NCI-H187 treated with DMSO at 0.1 percent for 48 hours (cell line): ENCODE results near the gene LIMD2.

ENCODE experiments used
- DNase-seq: peaks from one replicate; lab custom pipeline; 2025; lab: John Stamatoyannopoulos, UW

Gene LIMD2

DNA sequence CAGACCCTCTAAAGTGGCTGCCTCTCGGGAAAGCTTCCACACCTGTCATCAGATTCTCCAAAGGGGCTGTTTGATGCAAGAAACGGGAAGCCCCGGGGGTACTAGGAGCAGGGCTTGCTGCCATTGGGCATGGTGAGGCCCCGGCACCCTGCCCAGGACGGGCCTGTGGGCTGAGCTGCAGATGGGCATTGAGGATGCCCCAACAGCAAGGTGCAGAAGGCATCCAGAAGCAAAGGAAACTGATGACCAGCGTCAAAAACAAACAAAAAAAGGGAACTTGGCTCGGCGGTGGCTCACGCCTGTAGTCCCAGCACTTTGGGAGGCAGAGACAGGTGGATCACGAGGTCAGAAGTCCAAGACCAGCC, 1.5 kb upstream of the LIMD2 start:
- no peak for DNase-seq

DNA sequence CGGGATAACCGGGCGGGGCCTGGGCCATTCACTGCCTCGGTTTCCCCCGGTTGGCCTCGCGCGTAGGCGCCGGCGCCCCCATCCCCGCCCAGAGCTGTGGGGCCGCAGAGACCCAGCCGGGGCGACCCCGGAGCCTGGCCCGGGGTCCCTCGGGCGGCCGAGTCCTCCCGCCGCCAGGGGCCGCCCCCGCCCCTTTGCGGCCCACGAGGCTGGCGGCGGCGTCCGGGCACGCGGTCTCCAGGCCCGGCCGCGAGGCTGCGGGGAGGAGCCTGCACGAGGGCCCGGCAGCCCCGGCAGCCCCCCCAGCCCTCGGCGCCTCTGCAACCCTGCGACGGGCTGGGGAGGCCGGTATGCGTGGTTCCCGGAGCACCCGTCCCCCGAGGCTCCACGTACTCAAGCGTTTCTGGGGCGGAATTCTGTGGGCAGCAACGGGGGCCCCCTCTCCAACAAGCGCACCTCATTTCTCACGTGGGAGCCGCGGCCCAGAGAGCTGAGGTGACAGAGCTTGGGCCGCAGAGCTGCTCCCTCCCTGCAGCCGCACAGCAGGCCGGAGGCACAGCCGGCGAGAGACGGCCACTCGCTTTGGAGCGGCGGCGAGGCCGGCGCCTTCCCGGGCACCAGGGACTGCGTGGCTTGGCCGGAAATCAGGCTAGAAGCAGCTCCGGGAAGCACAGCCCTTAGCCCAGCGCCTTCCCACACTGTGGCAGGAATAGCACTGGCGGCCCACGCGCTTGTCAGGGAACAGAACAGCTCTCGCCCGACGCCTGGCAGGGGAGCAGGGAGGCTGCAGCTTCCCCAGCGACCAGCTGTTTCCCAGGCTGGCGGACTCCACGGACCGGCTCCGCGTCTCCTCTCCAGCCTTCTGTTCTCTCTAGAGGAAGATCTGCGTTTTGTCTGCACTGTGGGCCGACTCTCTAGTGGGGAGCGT, 867 bp upstream of the LIMD2 start:
- DNase-seq = no peak

DNA sequence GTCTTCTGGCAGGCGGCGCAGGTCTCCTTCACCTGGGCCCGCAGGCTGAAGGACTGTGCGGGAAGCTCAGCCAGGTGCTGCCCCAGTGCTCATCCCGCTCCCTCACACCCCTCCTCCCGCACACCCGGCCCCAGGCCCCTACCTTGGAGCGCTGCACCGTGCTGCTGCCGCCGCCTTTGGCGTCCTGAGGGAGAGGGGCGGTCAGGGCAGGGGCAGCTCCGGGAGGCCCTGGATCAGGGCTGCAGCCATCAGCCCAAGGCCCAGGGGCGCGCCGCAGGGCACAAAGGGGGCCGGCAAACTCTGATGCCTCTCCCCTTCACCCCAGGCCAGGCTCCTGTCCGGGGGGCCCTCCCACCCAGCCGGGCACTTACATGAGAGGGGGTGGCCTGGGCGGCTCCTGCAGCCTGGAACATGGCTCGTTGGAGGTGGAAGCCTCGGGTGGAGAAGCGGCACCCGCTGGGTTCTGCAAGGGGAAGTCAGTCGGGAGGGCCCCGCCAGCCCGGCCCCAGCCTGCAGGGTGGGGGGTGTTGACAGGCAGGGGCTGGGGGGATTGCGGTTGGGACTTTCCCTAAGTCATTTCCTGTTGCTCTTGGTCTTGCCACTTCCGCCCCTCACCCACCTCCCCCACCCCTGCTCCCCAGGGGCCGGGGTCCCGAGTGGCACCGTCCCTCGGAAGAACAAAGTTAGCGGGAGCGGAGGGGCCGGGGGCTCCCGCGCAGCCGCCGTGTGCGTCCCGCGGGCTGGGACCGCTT, 863 bp downstream of the LIMD2 start:
- DNase-seq = no peak

DNA sequence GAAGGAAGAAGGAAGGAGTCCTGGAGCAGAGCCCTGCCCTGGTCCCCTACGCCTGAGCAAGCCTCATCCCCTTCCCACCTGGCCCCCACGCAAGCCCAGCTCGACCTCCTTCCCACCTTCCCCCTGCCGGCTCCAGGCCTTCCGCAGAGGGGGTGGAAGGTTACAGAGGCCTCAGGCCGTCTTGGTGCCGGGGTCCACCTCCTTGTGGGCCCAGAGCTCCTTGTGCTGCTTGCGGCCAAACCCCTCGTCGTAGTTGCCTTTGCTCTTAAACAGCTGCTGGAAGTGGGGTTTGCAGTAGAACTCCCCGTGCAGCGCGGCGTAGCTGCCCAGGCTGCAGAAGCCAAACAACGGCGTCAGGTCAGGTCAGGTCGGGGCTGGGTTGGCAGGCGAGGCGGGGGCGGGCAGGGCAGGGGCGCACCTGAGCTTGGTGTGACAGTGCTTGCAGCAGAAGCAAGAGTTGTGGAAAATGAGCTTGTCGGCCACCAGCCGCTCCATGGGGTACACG, 1.5 kb downstream of the LIMD2 start:
- no peak for DNase-seq

DNA sequence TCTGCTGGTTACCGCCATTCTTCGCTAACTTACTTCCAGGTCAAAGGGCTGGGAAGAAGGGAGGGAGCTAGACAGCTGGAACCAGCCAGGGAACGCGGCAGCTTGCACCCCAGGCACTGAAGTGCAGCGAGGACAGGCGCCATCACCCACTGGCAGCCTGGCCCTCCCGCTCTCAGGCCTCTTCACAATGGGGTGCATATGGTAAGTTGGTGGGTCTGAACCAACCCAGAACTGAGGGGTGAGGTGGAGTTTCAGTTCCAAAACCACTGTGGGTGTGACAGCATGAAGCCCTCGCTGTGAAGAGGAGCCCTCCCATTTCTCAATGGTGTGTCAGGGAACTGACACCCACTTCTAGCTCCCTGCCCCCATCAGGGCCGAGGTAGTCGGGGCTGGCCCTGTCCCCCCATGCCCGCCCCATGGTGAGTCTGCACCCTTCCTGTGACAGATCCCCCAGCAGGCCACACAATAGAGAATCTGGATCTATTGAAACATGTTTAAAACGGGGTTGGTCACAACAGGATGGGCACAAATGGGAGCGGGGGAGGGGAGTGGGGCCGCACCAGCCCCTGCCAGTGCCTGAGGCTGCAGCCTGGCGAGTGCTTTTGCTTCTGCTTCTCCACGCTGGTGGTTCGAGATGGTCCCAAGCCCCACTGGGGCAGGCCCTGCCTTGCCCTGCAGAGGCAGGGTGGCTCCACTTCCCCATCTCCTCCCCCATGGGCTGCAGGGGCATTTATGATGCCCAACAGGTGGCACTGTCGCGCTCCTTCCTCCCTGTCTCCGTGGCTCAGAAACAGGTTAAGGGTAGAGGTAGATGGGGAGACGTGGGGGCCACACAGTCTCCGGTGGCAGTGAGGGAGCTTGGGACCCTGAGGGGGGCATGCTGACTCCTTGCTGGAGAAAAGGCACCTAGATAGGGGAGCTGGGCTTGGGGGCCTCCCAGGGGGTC, 2.3 kb downstream of the LIMD2 start:
- DNase-seq = no peak

DNA sequence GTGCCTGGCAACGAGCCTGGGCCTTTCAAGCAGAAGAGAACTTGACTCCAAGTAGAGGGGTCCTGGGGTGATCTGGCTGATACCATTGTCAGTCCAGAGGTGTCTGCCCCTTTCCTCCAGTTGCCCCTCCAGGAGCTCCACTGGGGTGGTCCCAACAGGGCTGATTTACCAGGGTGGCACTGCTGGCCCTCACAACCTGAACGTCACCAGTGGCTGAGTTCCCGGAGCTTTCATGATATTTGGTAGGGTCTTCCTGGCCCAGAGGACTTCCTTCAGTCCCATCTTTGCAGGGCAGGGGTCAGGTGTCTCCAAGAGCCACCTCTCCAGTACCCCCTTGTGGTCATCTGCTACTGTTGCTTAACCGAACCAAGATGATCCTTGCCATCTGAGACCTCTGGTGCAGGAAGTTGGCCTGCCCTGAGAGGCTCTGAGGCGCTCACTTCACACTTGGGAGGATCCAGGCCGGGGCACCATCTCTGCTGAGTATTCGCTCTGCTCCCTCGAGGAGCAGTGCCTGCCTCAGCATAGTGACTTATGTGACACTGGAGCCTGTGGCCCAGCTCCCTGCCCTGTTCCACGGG, 3.5 kb downstream of the LIMD2 start:
- no peak for DNase-seq

DNA sequence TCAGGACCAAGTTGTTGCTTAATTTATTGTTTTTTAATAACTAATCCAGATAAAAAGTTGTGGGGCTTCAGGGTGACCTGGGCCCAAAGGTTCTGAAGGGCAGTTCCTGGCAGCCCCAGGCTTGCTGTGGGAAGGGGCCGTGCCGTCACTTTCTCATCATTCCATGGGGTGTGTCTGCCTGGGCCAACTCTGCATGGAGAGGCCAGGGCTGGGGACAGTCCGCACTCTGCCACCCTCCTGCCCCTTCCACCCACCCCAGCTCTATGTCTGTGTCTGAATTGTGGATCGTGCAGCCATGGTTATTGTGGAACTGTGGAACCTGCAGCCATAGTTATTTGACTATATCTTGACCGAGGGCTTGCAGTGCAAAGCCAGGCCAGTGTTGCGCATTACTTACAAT, 4.0 kb downstream of the LIMD2 start:
- no peak for DNase-seq

DNA sequence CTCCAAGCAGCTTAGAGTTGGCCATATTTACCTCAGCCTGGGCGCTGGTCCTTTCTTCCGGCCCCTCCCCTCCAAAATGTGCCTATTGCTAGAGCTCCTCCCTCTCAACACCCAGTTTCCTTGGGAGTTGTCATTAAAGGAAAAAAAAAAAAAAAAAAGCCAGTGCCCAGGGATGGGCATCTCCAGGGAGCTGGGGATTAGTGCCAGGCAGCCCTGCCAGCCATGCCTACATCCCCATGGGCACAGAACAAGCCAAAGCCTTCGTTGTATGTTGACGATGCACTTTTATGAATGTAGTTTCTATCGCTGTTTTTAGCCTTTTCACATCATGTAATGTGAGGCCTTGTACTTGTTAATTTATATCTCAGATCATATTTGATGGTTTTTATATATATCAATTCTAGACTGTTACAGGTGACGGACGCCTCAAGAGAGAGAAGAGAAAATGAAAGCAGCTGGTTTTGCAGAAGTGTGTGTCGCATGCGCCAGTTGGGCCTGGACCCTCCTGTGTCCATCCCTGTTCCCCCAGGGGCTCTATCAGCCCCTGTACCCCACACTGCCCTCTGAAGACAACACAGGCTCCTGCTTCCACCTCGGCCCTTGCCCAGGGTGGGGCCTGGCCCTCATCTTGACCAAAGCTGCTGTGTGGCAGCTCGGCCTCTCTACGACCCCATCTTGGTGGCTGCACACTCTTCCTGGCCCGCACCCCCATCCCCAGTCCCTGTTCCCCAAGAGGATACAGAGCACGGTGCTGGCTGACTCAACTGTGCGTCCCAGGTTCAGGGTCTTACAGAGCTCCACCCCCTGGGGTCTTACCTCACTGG, 4.8 kb downstream of the LIMD2 start:
- DNase-seq = no peak

DNA sequence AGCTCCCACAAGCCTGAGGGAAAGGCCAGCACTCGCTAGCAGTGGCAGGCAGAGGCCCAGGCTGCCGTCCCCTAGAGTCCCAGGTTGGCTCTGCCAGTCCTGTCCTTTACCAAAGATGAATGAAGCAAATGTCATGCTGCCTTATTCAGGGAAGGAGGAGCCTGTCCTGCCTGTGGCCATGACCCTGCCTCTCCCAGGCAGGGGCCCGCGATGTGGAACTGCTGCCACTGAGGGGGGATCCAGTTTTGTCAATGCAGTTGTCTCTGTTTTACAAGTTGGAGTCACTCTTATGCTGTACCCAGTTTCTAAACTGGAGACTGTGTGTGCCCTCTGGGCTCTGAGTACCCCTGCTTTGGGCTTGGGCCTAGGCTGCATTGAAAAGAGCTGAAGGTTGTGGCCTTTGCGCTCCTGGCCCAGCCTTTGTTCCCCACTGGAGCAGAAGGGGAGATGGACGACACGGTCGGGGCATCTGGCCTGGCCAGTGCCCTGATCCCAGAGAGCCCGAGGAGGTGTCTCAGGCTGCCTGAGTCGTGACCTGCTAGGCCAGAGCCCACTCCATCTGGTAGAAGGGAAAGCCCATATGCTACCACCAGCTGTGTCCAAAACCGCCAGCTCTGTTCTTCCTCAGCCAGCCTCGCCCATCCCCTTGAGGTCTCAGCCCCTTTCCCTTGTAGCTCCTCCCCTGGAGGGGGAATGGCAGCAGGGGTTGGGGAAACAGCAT, 5.5 kb downstream of the LIMD2 start:
- no peak for DNase-seq

DNA sequence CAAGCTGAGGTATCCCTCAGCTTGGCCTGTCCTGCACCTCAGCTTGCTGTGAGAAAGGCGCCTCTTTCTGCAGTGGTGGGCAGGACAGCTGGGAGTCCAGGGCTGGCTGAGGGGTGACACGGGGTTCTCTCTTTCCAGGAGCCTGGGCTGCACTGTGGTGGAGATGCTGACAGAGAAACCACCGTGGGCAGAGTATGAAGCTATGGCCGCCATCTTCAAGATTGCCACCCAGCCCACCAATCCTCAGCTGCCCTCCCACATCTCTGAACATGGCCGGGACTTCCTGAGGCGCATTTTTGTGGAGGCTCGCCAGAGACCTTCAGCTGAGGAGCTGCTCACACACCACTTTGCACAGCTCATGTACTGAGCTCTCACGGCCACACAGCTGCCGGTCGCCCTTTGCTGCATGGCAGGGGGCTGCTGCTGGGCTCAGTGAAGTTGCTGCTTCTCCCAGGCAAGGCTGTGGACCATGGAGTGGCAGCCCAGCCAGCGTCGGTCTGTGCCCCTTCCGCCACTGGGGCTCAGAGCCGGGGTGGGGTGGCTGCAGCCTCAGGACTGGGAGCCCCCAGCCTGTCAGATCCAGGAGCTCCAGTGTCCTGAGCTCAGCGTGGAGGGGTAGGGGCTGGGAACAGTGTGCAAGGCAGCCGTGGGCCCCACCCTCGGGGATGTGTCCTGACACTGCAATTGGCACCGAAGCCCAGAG, 6.4 kb downstream of the LIMD2 start:
- no peak for DNase-seq

DNA sequence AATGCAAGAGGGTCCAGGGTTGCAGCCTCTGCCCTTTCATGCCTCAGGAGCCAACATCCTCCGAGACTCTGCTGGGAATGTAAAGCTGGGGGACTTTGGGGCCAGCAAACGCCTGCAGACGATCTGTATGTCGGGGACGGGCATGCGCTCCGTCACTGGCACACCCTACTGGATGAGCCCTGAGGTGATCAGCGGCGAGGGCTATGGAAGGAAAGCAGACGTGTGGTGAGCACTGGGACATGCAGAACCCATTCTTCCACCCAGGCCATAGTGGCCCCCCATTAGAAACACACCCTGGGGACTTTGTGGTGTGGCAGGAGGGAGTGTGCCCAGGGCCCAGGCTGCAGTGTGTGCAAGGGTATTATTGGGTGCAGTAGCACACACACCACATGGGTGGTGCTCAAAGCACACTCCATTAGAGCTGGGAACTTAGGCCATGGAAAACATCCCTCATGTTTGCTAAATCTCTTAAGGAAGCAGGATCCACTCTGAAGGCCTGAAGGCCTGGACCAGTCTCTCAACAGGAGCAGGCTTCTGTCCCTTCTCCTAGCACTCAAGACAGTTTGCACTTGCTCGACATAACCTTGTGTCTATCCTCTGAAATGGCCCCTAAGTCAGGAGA, 7.6 kb downstream of the LIMD2 start:
- no peak for DNase-seq

DNA sequence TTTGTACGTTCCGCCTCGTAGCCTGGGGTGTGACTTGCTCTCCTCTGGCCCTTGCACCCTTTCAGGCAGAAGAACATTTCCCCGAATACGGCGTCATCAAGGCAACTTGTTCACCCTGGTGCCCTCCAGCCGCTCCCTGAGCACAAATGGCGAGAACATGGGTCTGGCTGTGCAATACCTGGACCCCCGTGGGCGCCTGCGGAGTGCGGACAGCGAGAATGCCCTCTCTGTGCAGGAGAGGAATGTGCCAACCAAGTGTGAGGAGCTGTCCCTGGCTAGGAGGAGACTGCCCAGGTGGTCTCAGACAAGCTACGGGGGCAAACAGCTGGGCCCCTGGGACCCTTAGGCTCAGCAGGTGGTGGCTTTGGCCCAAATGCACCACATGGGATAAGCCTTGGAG, 10.4 kb downstream of the LIMD2 start:
- no peak for DNase-seq

DNA sequence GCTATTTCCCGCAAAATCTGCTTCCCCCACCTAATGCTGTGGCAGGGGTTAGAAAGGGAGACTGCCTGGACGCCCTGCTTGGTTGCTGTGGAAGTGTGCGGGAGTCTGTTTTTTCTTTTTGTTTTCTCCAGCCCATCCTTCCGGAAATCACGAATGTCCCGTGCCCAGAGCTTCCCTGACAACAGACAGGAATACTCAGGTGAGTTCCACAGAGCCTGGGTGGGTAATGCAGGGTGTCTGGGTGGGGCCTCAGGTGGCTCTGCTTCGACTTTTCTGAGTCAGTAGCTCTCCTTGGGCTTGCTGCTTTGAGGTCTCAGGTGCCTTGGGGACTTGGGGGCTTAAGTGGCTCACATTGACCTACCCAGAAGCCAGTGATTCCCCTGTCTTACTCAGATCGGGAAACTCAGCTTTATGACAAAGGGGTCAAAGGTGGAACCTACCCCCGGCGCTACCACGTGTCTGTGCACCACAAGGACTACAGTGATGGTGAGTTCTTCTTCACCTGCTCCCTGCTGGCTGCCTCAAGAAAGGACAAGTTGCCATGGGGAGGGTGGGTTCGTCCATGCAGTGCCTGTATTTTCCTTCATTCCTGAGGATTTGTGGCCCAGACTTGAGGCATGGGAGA, 11.4 kb downstream of the LIMD2 start:
- DNase-seq = no peak

DNA sequence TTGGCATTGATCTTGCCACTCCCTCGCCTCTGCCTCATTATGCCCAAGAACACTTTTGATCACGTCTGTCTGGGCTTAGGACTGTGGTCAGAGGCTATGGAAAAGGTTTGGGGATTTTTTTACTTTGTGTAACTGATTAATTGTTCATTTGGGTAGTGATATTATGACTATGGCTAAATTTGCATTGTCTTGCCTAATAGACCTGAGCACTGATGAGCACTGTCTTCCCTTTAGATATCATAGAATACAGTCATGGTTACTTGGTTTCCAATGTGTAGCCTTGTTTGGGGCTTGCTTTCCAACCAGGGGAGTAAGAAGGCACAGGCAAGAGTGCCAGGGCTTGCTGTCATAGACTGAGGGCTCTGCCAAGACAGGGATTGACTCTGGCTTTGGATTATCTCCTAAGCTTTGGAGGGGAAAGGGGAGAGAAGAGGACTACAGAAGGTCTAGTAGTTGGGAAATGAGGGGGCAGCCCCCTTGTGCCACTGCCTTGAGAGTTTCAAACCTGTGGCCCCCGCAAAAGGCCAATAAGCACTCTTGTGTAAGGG, 13.7 kb downstream of the LIMD2 start:
- DNase-seq = no peak

DNA sequence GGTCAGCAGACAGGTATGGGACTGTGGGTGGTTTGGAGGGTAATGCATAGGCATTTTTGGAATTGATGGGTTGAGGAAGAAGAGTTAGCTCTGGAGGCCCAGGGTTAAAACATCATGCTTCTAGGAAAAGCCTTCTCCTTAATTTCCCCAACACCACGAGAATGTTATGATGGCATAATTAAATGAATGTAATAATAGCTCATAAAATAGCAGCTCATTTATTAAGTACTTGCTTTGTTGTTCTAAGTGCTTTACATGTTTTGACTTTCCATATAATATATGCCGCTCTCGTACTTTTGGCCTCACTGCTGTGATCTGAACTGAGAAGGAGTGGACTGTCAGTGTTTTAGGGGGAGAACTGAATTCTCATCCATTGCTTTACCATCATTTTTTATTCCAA, 14.3 kb downstream of the LIMD2 start:
- no peak for DNase-seq

DNA sequence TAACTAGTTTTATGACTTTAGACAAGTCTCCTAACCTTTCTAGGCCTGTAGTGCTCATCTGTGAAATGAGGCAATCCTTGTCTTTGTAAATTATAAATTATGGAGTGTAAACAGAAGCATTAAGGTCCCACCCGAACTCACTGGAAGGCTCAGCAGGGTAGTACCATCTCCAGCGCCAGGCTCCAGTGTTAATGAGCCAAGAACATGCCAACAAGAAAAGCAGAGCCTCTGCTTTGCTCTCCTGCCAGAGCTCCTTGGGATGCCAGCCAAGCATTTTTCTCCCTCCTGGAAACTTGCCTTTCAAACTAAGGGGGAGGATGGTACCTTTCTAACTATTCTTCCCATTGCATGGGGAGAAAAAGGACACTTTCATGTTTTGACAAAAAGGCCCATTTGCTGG, 14.9 kb downstream of the LIMD2 start:
- DNase-seq = no peak

DNA sequence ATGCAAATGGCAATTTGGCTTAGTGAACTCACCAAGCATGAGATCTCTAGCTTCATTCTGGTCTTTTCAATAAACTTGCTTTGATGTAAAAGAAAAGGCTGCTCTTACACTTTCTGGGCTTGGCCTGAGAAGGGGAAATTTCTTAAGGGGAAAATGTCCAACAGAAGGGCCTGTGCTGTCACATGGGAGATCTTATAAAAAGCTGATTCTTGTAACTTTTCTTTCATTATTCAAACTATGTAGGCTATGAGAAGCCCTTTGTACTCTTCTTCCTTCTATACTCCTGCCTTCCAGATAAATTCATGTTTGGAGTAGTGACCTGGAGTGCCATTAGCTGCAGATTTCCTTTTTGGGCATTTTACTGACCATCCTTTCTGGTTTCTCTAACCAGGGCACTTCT, 16.9 kb downstream of the LIMD2 start:
- DNase-seq = no peak

DNA sequence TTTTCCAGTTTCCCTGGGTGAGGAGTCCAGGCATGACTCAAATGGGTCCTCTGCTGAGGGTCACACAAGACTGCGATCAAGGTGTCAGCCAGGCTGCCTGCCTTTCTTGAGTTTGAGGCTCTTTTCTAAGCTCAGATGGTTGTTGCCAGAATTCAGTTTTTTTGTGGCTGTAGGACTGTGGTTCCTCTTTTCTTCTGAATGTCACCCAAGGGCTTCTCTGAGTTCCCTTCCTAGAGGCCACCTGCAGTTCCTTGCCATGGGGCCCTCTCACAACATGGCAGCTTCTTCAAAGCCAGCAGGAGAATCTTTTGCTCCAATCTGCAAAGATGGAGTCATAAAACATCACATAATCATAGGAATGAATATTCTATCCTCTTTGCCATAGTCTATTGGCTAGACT, 17.5 kb downstream of the LIMD2 start:
- no peak for DNase-seq
